SU-DHL-6 (cell line): Measurements from ENCODE around the gene GRPEL1.

Experiments used
- H2AFZ ChIP-seq: fragments of 200-600 bp; sonication (generic); 2 replicates; pipeline ENCODE4 v1.6.1; 2014; ENCODE audit warnings: low read depth, mild to moderate bottlenecking, moderate library complexity, mixed read lengths, antibody characterized with exemption, low read length; ENCODE audit not compliant: severe bottlenecking
- H3F3A ChIP-seq: fragments of 200-600 bp; shearing (Covaris generic); 2 replicates; pipeline ENCODE4 v1.6.0; 2016; ENCODE audit warnings: antibody characterized with exemption, mild to moderate bottlenecking; ENCODE audit not compliant: insufficient read depth
- H3K27ac ChIP-seq: fragments of 200-600 bp; sonication (generic); 2 replicates; pipeline ENCODE4 v1.5.1; 2016; ENCODE audit warnings: low read depth, mild to moderate bottlenecking, low read length, moderate library complexity, mixed read lengths
- H3K27me3 ChIP-seq: fragments of 200-600 bp; sonication (generic), shearing (Covaris generic); 2 replicates; pipeline ENCODE4 v1.6.0; 2014; ENCODE audit warnings: mild to moderate bottlenecking, low read length
- H3K36me3 ChIP-seq: fragments of 200-600 bp; sonication (generic); 2 replicates; pipeline ENCODE4 v1.6.1; 2014; ENCODE audit warnings: mild to moderate bottlenecking, low read length, mixed read lengths
- H3K4me2 ChIP-seq: fragments of 300-600, 200-600 bp; shearing (Covaris generic), sonication (generic); 2 replicates; pipeline ENCODE4 v1.6.0; 2014; ENCODE audit warnings: low read length, low read depth, mild to moderate bottlenecking; ENCODE audit not compliant: poor library complexity, severe bottlenecking
- H3K4me3 ChIP-seq: fragments of 200-600 bp; sonication (generic); 2 replicates; pipeline ENCODE4 v1.5.1; 2014; ENCODE audit warnings: antibody characterized with exemption, low read length, mild to moderate bottlenecking, mixed read lengths; ENCODE audit not compliant: insufficient read depth, poor library complexity, severe bottlenecking
- H3K79me2 ChIP-seq: fragments of 200-600 bp; sonication (generic); 2 replicates; pipeline ENCODE4 v1.6.1; 2014; ENCODE audit warnings: mild to moderate bottlenecking, low read length, moderate library complexity; ENCODE audit not compliant: insufficient read depth
- H3K9ac ChIP-seq: fragments of 200-600 bp; sonication (generic); 2 replicates; pipeline ENCODE4 v1.7.0; 2014; ENCODE audit warnings: mild to moderate bottlenecking, low read length
- H3K9me2 ChIP-seq: fragments of 200-600 bp; sonication (generic); replicated peaks from 2 replicates; pipeline ENCODE4 v1.6.1; 2014; ENCODE audit warnings: low read length; ENCODE audit not compliant: insufficient read depth
- H3K9me3 ChIP-seq: fragments of 200-600 bp; sonication (generic); 2 replicates; pipeline ENCODE4 v1.6.1; 2014; ENCODE audit warnings: low read length, mixed read lengths; ENCODE audit not compliant: insufficient read depth
- H4K20me1 ChIP-seq: fragments of 200-600 bp; sonication (generic); 2 replicates; pipeline ENCODE4 v1.6.1; 2014; ENCODE audit warnings: low read depth, mild to moderate bottlenecking, antibody characterized with exemption, low read length, moderate library complexity, mixed read lengths
- CTCF ChIP-seq: fragments of 200-600 bp; sonication (generic); IDR thresholded peaks from one replicate; pipeline ENCODE4 v1.5.1; 2017; ENCODE audit warnings: antibody characterized with exemption, mild to moderate bottlenecking, low read length, moderate library complexity; ENCODE audit not compliant: insufficient read depth, poor library complexity, severe bottlenecking
- EZH2phosphoT487 ChIP-seq: fragments of 200-600 bp; sonication (generic), shearing (Covaris generic); conservative IDR thresholded peaks from 2 replicates; pipeline ENCODE4 v1.6.1; 2018; ENCODE audit warnings: mild to moderate bottlenecking, antibody characterized with exemption, low read length, moderate library complexity, mixed read lengths

GRPEL1 gene

GRCh38 chr4:7105276-7105675 lies 37.4 kb upstream of the GRPEL1 start:
- Histone ChIP-seq H3K4me3 (no peak overlapping the region), H3K9me3 (no peaks in the 10 kb centered on the region), H4K20me1 (no peaks in the 10 kb centered on the region), H3F3A (no peaks in the 10 kb centered on the region), H3K9ac (no peak overlapping the region), H3K27ac (no peak overlapping the region), H3K9me2 (no peaks in the 10 kb centered on the region), H3K36me3 (no peaks in the 10 kb centered on the region), H3K79me2 (no peaks in the 10 kb centered on the region), H3K27me3 (no peaks in the 10 kb centered on the region), H3K4me2 (no peak overlapping the region), H2AFZ (no peak overlapping the region)
- no peak for TF ChIP-seq CTCF
- no peak for TF ChIP-seq EZH2phosphoT487

GRCh38 chr4:7104366-7105031 lies 36.6 kb upstream of the GRPEL1 start:
- Histone ChIP-seq H3K9ac (no peak overlapping the region), H3K9me2 (no peaks in the 10 kb centered on the region), H3K27ac (no peak overlapping the region), H3K9me3 (no peaks in the 10 kb centered on the region), H3K79me2 (no peaks in the 10 kb centered on the region), H3K4me2 (no peak overlapping the region), H3K36me3 (no peaks in the 10 kb centered on the region), H4K20me1 (no peaks in the 10 kb centered on the region), H2AFZ (no peak overlapping the region), H3K4me3 (no peak overlapping the region), H3F3A (no peaks in the 10 kb centered on the region), H3K27me3 (no peaks in the 10 kb centered on the region)
- TF ChIP-seq CTCF (no peak), EZH2phosphoT487 (no peak)

GRCh38 chr4:7103607-7104365 lies 35.9 kb upstream of the GRPEL1 start:
- no peaks in the 10 kb centered on the region for H3K27me3 ChIP-seq
- no peak overlapping the region for H3K4me3 ChIP-seq
- H3K27ac ChIP-seq: no peak overlapping the region
- no peak overlapping the region for H3K4me2 ChIP-seq
- TF ChIP-seq CTCF: no peak
- TF ChIP-seq EZH2phosphoT487: no peak
- no peak overlapping the region for H2AFZ ChIP-seq
- no peaks in the 10 kb centered on the region for H3F3A ChIP-seq
- no peak overlapping the region for H3K9ac ChIP-seq
- H3K79me2 ChIP-seq: no peaks in the 10 kb centered on the region
- H3K9me2 ChIP-seq: no peaks in the 10 kb centered on the region
- no peaks in the 10 kb centered on the region for H4K20me1 ChIP-seq
- no peaks in the 10 kb centered on the region for H3K36me3 ChIP-seq
- no peaks in the 10 kb centered on the region for H3K9me3 ChIP-seq
